Psoas muscle (tissue), 8 donors: Measurements from ENCODE around the gene KRTDAP. TPM values are rescaled to one million over a fixed set of nuclear protein-coding genes. Genes with fewer than 3 reads are reported as not detected.

Source experiments
- ATAC-seq, 4 donors: fragments of 200-7000 bp; cut with Tn5 transposase; one replicate each; pipeline ENCODE4 v1.9.1; 2020; ENCODE audit warnings: moderate library complexity in 3 of 4, mild to moderate bottlenecking in 2 of 4
- DNase-seq, 2 donors: peaks; one replicate each; pipeline ENCODE4 v3.0.0-alpha.2; 2020
- H3K27ac ChIP-seq: fragments of 200-600 bp; one replicate; pipeline ENCODE4 v1.8.0; 2022
- H3K27me3 ChIP-seq, 3 donors: fragments of 200-600 bp in 1 of 3; one replicate each; pipeline versions ENCODE4 v1.6.1 to v1.8.0; 2013 to 2022; ENCODE audit warnings: low read length in 2 of 3, mild to moderate bottlenecking in 2 of 3, moderate library complexity in 1 of 3; ENCODE audit not compliant: insufficient read depth in 3 of 3
- H3K36me3 ChIP-seq, 2 donors: fragments of 200-600 bp in 1 of 2; one replicate each; pipeline versions ENCODE4 v1.6.1 to v1.8.0; 2013 to 2022; ENCODE audit warnings: low read depth in 1 of 2, mild to moderate bottlenecking in 1 of 2, moderate library complexity in 1 of 2; ENCODE audit not compliant: insufficient read depth in 1 of 2
- H3K4me1 ChIP-seq: fragments of 200-600 bp; one replicate; pipeline ENCODE4 v1.8.0; 2022
- H3K4me3 ChIP-seq: fragments of 200-600 bp; one replicate; pipeline ENCODE4 v1.8.0; 2022; ENCODE audit warnings: mild to moderate bottlenecking
- H3K9me3 ChIP-seq: fragments of 200-600 bp; one replicate; pipeline ENCODE4 v1.8.0; 2022
- WGBS, 3 donors: extraction: QIAGEN DNeasy Blood & Tissue Kit; methylation state at CpG; one replicate each; pipeline versions ENCODE4 v1.1.6 to v1.1.7; 2013; 5-methylcytosine and 5-hydroxymethylcytosine counted together
- intact Hi-C, 2 donors: fragments of 100-400 bp; cut with DNase I; formaldehyde crosslinking; loops; one replicate each; pipeline versions ENCODE4 v1.11.0 to v1.14.2; 2022
- polyA plus RNA-seq, 3 donors: library from polyadenylated mRNA; stranded (reverse); fragments of 200-250 nt; gene quantifications; one replicate each; pipeline ENCODE4 v1.2.3, GENCODE V29; 2013
- total RNA-seq, 4 donors: library from RNA; stranded (reverse); fragmentation: NEBNext Ultra II Directional in 2 of 4; extraction: Animal tissue kit (Norgen Biotek cat#: 25700) in 2 of 4; gene quantifications; one replicate each; pipeline versions ENCODE4 v1.2.1 to v1.2.4, GENCODE V29; 2021 to 2023
- TF ChIP-seq, protein P1 (sequence below): fragments of 200-600 bp; IDR thresholded peaks from one replicate; pipeline ENCODE4 v1.8.0; 2022; ENCODE audit warnings: antibody characterized with exemption
- donor health status: healthy with polysubstance abuse.
- donor health status: DM: no; HTN: no; CAD: no; lungs with moderate emphysema.
- donor health status: Bipolar disorder and iron deficiency.
- donor health status: healthy.
- donor health status: DM: yes; HTN: yes; CAD: no.
- donor health status: DM: no; HTN: no; CAD: no.
- donor health status: DM: no; HTN: no; CAD: no.
- donor health status: DM: yes; HTN: yes; CAD: no.

KRTDAP gene
- total and polyA plus RNA-seq, 7 donors = not detected

DNA sequence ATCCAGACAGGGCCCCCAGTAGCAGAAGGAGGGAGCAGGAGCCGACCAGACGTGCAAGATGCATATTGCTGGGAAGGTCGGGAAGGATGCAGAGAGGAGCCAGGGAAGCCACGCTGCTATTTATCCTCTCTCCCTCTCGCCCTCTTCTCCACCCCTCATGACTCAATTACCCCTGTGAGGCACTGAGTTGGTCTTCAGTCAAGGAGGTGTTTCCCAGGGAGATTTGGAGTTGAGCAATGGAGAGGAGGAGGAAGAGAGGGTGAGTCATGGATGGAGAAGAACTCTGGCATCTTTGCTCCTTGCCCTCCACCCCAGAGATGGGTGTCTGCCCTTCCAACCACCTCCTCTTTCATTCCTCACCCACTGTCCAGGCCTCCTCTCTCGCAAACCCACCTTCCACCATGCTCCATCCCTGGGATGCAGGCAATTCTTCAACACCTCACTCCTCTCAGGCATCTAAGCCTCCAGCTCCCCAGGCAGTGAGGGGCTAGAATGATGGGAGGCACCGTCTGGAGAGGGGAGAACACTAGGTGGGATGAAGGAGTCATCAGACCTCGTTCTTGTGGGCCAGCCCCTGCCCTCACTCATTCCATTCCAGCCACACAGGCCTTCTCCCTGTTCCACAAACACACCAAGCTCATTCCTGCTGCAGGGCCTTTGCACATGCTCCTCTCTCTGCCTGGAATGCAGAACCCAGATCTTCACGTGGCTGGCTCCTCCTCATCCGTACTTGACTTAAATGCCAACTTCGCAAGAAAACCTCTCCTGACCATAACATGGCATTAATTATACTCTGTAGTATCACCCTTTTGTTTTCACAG, 38.2 kb upstream of the KRTDAP start, which contains the start of gene SBSN:
SBSN (minus strand) TSS at position 94 of the 821 bp plus-strand sequence; CDS start at position 64, 30 bp downstream.
- DNase-seq (no peak), ATAC-seq (no peak)
- no peaks in the 10 kb centered on the region for H3K4me1 ChIP-seq
- 72 to 77% (median 73%) methylated on average over 11 of the region's 11 CpGs for WGBS, 3 donors
- no peak within 1 kb of the TSS for H3K27ac ChIP-seq
- intact Hi-C loops = no loop called here
- peaks cover 0 to 69% (median 8%) of the 10 kb centered on the region in 3 donors for H3K27me3 ChIP-seq
- H3K36me3 ChIP-seq = no peaks in the 10 kb centered on the region
- H3K9me3 ChIP-seq = no peaks in the 10 kb centered on the region
- TF ChIP-seq, protein P1, sequence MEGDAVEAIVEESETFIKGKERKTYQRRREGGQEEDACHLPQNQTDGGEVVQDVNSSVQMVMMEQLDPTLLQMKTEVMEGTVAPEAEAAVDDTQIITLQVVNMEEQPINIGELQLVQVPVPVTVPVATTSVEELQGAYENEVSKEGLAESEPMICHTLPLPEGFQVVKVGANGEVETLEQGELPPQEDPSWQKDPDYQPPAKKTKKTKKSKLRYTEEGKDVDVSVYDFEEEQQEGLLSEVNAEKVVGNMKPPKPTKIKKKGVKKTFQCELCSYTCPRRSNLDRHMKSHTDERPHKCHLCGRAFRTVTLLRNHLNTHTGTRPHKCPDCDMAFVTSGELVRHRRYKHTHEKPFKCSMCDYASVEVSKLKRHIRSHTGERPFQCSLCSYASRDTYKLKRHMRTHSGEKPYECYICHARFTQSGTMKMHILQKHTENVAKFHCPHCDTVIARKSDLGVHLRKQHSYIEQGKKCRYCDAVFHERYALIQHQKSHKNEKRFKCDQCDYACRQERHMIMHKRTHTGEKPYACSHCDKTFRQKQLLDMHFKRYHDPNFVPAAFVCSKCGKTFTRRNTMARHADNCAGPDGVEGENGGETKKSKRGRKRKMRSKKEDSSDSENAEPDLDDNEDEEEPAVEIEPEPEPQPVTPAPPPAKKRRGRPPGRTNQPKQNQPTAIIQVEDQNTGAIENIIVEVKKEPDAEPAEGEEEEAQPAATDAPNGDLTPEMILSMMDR = no peak
- no peak within 1 kb of the TSS for H3K4me3 ChIP-seq

DNA sequence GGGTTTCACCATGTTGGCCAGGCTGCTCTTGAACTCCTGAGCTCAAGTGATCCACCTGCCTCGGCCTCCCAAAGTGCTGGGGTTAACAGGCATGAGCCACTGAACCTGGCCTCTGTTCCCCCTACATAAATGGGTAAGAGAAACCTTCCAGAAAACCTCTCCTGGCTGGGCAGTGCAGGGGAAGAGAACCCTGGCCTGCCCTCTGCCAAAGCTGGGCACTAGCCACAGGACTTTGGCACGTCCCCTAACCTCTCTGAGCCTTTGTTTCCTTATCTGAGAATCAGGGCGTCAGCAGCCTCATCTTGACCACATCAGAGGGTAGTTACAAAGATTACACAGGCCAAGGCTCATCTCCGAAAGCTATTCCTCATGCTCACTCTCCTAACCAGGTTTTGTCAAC, 35.6 kb upstream of the KRTDAP start:
- no peak for ATAC-seq
- 59 to 77% (median 74%) methylated on average over 4 of the region's 4 CpGs for WGBS, 3 donors

DNA sequence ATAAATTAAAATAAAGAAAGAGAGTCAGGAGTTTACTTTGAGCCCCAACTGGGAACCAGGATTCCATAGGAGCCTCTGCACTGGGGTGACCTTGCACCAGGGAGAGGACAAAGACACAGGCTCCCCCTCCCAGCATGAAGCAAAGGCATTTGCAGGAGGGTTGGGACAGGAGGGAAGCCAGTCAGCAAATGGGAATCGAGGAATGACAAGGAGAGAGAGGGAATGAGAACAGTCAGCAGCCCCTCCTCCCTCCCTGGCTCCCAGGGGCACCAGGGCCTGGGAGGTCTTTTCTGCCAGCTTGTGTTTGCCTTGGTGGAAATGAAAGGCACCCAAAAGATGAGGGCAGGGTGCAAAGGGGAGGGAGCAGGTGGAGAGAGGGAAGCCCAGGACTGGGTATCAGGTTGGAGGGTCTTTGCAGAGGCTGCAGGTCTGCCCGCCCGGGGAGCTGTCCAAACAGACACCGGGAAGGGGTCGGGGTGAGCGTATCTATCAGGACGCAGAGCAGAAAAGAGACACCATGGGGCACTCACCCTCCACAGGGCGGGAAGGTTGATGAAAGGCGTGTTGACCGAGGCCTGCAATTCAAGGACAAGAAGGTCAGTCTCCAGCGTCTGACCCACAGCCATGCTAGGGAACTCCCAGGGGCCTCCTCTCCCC, 34.0 kb upstream of the KRTDAP start:
- H3K36me3 ChIP-seq = no peaks in the 10 kb centered on the region
- DNase-seq = no peak
- TF ChIP-seq, protein P1 = no peak
- no peak overlapping the region for H3K4me3 ChIP-seq
- H3K4me1 ChIP-seq = no peaks in the 10 kb centered on the region
- ATAC-seq = no peak
- intact Hi-C loops = no loop called here
- H3K27me3 ChIP-seq = peaks cover 0 to 38% (median 4%) of the 10 kb centered on the region in 3 donors
- H3K9me3 ChIP-seq = no peaks in the 10 kb centered on the region
- no peak overlapping the region for H3K27ac ChIP-seq
- WGBS, 3 donors = 12 to 19% (median 17%) methylated on average over 11 of the region's 11 CpGs

More for the DNA sequence above, 35.6 kb upstream of the KRTDAP start:
- no peaks in the 10 kb centered on the region for H3K9me3 ChIP-seq
- no peak overlapping the region for H3K27ac ChIP-seq
- no peak overlapping the region for H3K4me3 ChIP-seq
- no peaks in the 10 kb centered on the region for H3K4me1 ChIP-seq
- intact Hi-C loops = no loop called here
- H3K27me3 ChIP-seq = peaks cover 0 to 47% (median 9%) of the 10 kb centered on the region in 3 donors
- H3K36me3 ChIP-seq = no peaks in the 10 kb centered on the region
- DNase-seq = no peak
- TF ChIP-seq, protein P1 = no peak

DNA sequence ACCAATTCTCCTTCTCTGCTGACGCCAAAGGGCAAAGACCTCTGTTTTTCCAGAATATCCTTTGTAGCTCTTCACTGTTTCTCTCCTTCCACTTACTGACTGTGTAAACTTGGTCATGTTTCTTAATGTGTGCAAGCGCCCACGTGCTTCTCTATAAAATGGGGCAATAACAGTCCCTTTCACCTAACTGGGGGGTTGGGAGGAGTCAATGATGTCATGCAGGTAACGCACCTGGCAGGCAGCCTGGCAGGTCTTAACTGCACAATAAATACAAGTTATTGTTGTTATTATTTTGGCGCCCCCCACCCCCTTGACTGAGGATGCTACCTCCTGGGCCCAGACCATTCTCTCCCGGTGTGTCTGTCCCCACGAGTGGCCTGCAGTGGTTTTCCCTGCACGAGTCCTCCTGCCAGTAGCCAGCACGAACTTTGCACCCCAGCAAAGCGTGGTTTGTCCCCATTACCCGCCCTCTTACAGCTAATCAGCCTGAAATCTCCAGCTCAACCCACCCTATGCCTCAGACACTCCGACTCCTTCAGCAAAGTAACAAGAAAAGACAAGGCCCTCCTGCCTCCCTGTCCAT, 32.6 kb upstream of the KRTDAP start:
- Histone ChIP-seq H3K4me3 (no peak overlapping the region), H3K4me1 (no peaks in the 10 kb centered on the region), H3K9me3 (no peaks in the 10 kb centered on the region), H3K27me3 (peaks cover 0 to 31% (median 4%) of the 10 kb centered on the region in 3 donors), H3K27ac (no peak overlapping the region), H3K36me3 (no peaks in the 10 kb centered on the region)
- 74 to 79% (median 78%) methylated on average over 12 of the region's 12 CpGs for WGBS, 3 donors
- DNase-seq (no peak), ATAC-seq (no peak)
- TF ChIP-seq, protein P1 = no peak
- intact Hi-C loops = no loop called here
